HFFc6 (cell line): ENCODE measurements around the gene PDCD1. TPM values are rescaled to one million over a fixed set of nuclear protein-coding genes. Genes with fewer than 3 reads are reported as not detected.

Experiments
- DNase-seq: peaks from one replicate; pipeline ENCODE4 v3.0.0-alpha.2; 2018
- H3K27ac Mint-ChIP-seq: 2 replicates; pipeline ENCODE4 v1.8.0; 2020; ENCODE audit warnings: mild to moderate bottlenecking, mixed read lengths
- H3K27me3 Mint-ChIP-seq: 2 replicates; pipeline ENCODE4 v1.8.0; 2021; ENCODE audit warnings: mild to moderate bottlenecking, moderate library complexity, mixed read lengths; ENCODE audit not compliant: insufficient read depth
- H3K36me3 Mint-ChIP-seq: 2 replicates; pipeline ENCODE4 v1.8.0; 2021; ENCODE audit warnings: low read depth, mixed read lengths
- H3K4me1 Mint-ChIP-seq: 2 replicates; pipeline ENCODE4 v1.8.0; 2020; ENCODE audit warnings: low read depth, mixed read lengths
- H3K4me3 Mint-ChIP-seq: 2 replicates; pipeline ENCODE4 v1.8.0; 2020; ENCODE audit warnings: mild to moderate bottlenecking, moderate library complexity, mixed read lengths
- H3K9me3 Mint-ChIP-seq: 2 replicates; pipeline ENCODE4 v1.8.0; 2020; ENCODE audit warnings: mild to moderate bottlenecking, mixed read lengths
- total RNA-seq, 6 experiments: library from RNA; stranded (reverse); fragmentation: NEBNext Ultra II Directional; extraction: Animal tissue kit (Norgen Biotek cat#: 25700); gene quantifications; 2 replicates in 1 of 6; 3 replicates in 5 of 6; pipeline ENCODE4 v1.2.3, GENCODE V29; 2021
- TF ChIP-seq, protein P1 (sequence below): fragments of 200-600 bp; sonication (generic); IDR thresholded peaks from 2 replicates; pipeline ENCODE4 v1.5.0; 2021; ENCODE audit warnings: antibody characterized with exemption, mild to moderate bottlenecking

PDCD1 gene
- total RNA-seq, 6 experiments from 2014 or later, result not detected

- TF ChIP-seq, protein P1, sequence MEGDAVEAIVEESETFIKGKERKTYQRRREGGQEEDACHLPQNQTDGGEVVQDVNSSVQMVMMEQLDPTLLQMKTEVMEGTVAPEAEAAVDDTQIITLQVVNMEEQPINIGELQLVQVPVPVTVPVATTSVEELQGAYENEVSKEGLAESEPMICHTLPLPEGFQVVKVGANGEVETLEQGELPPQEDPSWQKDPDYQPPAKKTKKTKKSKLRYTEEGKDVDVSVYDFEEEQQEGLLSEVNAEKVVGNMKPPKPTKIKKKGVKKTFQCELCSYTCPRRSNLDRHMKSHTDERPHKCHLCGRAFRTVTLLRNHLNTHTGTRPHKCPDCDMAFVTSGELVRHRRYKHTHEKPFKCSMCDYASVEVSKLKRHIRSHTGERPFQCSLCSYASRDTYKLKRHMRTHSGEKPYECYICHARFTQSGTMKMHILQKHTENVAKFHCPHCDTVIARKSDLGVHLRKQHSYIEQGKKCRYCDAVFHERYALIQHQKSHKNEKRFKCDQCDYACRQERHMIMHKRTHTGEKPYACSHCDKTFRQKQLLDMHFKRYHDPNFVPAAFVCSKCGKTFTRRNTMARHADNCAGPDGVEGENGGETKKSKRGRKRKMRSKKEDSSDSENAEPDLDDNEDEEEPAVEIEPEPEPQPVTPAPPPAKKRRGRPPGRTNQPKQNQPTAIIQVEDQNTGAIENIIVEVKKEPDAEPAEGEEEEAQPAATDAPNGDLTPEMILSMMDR, result no peak
- no peaks in the 10 kb centered on the region for H3K36me3 Mint-ChIP-seq
Measured at GRCh38 chr2:241873081-241873802, 14.5 kb upstream of the PDCD1 start.

DNA sequence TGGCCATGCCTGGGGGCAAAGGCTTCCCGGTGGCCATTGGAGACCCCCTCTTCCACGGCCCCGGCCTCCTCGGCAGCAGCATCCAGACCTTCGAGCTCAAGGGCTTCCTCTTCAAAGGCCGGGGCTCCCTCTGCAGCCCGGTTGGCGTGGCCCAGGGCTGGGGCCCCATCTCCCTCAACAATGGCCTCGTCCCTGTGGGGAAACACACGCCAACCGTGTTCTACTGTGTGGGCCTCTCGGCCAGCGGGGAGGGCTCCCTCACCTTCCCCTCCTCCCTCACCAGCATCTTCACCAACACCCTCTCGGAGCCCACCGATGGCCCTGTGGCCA is 13.6 kb upstream of the PDCD1 start:
- Mint-ChIP-seq H3K27ac (no peak overlapping the region), H3K9me3 (no peaks in the 10 kb centered on the region), H3K36me3 (no peaks in the 10 kb centered on the region), H3K4me3 (no peak overlapping the region), H3K27me3 (no peaks in the 10 kb centered on the region; the same call in none of the 2 replicates), H3K4me1 (no peaks in the 10 kb centered on the region)
- TF ChIP-seq, protein P1, result no peak
- DNase-seq, result no peak

More at GRCh38 chr2:241873081-241873802, 14.5 kb upstream of the PDCD1 start:
- Mint-ChIP-seq H3K4me1 (no peaks in the 10 kb centered on the region), H3K4me3 (no peak overlapping the region), H3K9me3 (no peaks in the 10 kb centered on the region), H3K27ac (no peak overlapping the region), H3K27me3 (no peaks in the 10 kb centered on the region; the same call in none of the 2 replicates)
- no peak for DNase-seq

GRCh38 chr2:241871538-241872312 is 13.0 kb upstream of the PDCD1 start:
- H3K4me3 Mint-ChIP-seq, result no peak overlapping the region
- no peaks in the 10 kb centered on the region for H3K4me1 Mint-ChIP-seq
- H3K36me3 Mint-ChIP-seq, result no peaks in the 10 kb centered on the region
- DNase-seq, result no peak
- TF ChIP-seq, protein P1, result no peak
- no peaks in the 10 kb centered on the region for H3K9me3 Mint-ChIP-seq
- no peaks in the 10 kb centered on the region; the same call in none of the 2 replicates for H3K27me3 Mint-ChIP-seq
- no peak overlapping the region for H3K27ac Mint-ChIP-seq

DNA sequence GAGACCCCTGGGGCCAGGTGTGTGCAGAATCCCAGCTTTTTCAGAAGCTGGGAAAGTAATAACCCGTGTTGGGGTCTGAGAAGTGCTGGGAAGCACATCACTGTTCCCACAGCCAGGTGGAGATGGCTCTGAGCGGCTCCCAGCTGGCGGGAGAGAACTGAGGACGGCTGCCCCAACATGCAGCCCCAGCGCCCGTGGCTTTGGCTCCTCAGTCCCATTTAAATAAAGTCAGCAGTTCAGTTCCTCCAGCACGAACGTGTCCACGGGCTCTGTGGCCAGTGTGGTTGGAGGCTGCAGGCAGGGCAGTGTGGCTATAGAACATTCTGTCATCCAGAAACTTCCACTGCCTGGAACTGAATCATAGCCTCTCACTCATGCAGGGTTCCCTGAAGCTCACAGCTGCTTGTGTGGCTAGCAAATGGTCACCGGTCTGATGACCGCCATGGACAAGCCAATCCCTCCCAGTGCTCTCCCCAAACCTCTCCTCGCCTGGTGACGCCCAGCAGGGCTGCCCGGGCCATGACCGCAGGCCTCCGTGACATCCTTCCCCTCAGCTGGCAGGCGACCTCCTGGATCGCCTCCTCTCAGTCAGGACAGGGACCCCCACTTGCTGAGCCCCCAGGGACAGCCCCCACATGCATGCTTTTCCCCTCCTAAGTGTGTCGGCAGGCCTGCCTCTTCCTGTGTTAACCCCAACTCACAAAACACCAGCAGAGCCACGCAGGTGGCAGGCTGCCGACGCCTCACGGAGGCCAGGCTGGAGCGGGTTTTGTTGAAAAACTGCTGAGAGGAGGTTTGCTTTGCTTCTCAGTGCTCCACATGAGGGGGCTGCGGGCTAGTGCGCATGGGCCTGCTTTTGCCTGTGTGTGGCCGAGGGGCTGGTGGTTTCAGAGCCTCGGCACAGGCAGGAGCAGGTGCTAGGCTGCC is 12.2 kb upstream of the PDCD1 start:
- no peaks in the 10 kb centered on the region for H3K36me3 Mint-ChIP-seq
- H3K9me3 Mint-ChIP-seq, result no peaks in the 10 kb centered on the region
- H3K27ac Mint-ChIP-seq, result no peak overlapping the region
- H3K27me3 Mint-ChIP-seq, result no peaks in the 10 kb centered on the region; the same call in none of the 2 replicates
- DNase-seq, result no peak
- H3K4me1 Mint-ChIP-seq, result no peaks in the 10 kb centered on the region
- TF ChIP-seq, protein P1, result no peak
- no peak overlapping the region for H3K4me3 Mint-ChIP-seq

DNA sequence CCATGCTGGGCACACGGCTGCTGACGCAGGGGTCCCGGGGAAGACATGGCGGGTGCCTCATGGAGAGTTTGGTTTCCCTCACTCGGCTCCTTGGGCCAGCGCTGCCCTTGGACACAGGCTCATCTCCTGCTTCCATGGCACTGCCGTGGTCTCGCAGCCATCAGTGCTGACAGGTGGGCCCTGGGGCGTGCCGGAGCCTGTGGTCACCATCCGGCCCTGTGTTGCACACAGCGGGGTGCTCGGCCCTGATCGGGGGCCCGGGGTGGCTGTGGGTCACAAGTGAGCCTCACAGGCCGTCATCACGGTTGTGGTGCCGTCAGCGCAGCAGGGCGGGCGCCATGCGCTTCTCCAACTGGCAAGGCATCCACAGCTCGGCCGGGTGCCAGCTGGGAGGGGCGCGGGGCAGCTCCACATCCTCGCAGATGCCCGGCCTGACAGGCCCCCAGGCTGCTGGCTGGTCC is 11.4 kb upstream of the PDCD1 start:
- Mint-ChIP-seq H3K4me1 (no peaks in the 10 kb centered on the region), H3K4me3 (no peak overlapping the region), H3K27ac (no peak overlapping the region), H3K9me3 (no peaks in the 10 kb centered on the region), H3K27me3 (peaks cover 2% of the 10 kb centered on the region), H3K36me3 (peaks cover 6% of the 10 kb centered on the region; the same call in 1 of the 2 replicates)
- DNase-seq, result no peak
- TF ChIP-seq, protein P1, result no peak
